Limb (tissue), 2 donors: Measurements from ENCODE around the gene DOCK2.

Experiments used
- DNase-seq, 2 donors: peaks; one replicate each; pipeline ENCODE4 v3.0.0-alpha.2; 2016; ENCODE audit errors: extremely low spot score in 2 of 2

Gene DOCK2

DNA sequence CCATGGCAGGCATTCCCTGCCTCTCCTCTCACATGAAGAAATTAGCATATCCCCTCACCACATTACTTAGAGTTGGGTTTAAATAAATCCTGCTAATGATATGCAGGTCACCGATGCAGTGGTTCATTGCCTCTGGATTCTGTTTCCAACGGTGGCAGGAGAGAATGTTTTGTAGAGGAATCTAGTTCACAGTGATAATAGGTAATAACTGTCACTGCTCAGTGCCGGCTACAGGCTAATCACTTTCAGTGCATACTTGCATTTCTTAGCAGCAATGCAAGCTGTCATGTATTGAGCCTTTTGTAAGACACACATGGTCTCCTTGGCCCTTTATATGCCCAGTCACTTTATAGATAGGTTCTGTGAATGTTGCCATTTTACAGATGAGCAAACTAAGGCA is 402.8 kb downstream of the DOCK2 start:
- DNase-seq: no peak

- peak; percentile 42 to 60 for DNase-seq
Measured at GRCh38 chr5:170046241-170046640, 409.2 kb downstream of the DOCK2 start.

GRCh38 chr5:170049713-170050112 is 412.6 kb downstream of the DOCK2 start:
- no peak for DNase-seq

DNA sequence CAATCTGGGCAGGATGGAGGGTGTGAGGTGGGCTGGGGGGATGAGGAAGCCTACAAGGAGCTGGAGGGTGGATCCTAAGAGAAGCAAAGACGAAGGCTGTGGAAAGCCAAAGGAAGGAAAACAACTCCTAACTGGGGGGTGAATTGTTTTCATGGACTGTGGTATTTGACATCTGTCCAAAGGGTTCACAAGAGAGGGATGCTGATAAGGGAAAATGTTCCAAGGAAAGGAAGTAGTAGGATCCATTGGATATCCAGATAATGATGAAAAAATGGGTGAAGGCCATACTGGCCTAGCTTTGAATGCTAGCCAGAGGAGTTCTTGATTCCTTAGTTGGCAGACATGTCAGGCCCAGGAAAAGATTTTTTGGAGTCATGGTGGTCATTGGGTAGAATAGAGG is 416.8 kb downstream of the DOCK2 start:
- DNase-seq: no peak

GRCh38 chr5:170055606-170056005 is 418.5 kb downstream of the DOCK2 start:
- DNase-seq: peak in 1 of 2 donors; percentile 4

DNA sequence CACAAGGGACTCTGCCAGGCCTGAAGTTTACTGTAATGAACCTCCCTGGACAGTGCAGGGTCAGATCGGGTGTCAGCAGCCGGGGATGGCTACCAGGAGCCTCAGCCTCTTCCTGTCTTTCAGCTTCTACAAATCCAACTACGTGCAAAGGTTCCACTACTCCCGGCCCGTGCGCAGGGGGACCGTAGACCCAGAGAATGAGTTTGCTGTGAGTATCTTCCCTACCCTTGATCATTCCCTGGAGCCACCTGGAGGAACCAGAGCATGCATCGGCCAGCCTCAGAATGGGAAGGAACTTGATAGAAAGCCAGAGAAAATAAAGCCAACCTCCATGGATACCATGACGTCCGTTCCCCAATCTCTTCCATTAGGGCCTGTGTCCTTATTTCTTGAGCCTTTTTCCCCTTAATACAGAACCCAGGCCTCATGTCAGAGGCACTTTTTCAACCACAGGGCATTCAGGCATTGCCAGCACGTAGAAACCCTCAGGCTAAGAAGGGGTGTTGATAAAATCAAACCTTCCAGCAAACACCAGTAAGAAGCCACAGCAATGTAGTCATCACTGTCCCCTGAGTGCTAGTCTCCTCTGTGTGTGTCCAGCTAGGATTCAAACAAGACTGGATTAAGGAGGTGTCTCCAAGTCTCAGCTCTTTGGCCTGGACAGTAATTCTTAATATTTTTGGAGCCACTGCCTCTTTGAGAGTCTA is 419.6 kb downstream of the DOCK2 start:
- DNase-seq: peak in 1 of 2 donors; percentile 18

DNA sequence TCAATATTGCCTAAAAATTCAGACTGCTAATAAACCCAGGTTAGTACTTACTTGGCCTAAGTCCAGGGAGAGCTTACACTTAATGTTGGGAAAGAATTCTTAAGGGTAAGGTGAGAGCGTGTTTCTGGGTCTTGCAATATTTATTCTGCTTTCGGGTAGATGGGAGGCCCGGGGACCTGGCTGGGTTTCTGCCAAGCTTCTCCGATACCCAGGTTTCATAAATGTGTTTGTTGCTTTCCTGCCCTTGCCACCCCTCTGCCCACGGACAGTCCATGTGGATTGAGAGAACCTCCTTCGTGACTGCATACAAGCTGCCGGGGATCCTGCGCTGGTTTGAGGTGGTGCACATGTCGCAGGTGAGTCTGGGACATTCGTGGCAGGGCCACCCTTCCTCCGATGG is 420.2 kb downstream of the DOCK2 start:
- peak; percentile 6 to 39 for DNase-seq

DNA sequence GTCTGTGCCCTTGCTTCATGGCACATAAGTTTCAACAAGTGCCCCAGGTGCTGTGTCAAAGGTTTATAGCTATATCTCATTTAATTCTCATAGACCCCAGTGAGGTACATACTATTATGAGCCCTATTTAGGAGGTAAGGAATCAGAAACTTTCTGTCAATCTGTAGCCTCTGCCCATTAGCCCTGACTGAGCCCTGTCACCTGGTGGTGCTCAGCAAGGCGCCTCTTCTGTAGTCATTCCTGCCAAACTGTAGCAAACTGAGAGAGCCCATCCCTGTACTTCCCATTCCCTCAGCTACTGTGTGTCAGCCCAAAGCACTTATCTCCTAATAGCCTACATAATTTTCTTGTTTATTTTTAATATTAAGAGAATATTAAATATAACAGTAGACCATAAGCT is 422.1 kb downstream of the DOCK2 start:
- no peak for DNase-seq

GRCh38 chr5:170067152-170067551 is 430.1 kb downstream of the DOCK2 start:
- peak in 1 of 2 donors; percentile 1 for DNase-seq

- peak in 1 of 2 donors; percentile 10 for DNase-seq
Measured at GRCh38 chr5:170067574-170068170, 430.6 kb downstream of the DOCK2 start.

DNA sequence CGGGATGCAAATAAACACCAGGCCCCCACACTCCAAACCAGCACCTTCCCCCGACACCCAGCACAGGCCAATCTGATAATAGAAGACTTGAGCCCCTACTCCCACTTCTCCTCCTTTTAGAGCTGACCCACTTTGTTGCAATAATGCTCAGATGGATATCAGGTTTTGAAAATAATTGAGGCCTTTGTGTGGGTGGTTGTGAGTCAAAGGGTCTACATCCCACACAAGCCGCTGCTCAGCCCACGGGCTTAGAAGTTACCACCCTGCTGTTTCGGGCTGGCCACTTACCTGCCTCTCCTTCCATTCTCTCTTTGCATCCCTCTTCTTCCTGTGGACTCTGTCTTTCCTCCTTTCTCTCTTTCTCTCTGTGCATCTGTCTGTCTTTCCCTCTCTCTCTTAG is 432.4 kb downstream of the DOCK2 start:
- DNase-seq: peak in 1 of 2 donors; percentile 3

GRCh38 chr5:170070556-170071412 is 433.7 kb downstream of the DOCK2 start:
- DNase-seq: peak; percentile 59 to 82

DNA sequence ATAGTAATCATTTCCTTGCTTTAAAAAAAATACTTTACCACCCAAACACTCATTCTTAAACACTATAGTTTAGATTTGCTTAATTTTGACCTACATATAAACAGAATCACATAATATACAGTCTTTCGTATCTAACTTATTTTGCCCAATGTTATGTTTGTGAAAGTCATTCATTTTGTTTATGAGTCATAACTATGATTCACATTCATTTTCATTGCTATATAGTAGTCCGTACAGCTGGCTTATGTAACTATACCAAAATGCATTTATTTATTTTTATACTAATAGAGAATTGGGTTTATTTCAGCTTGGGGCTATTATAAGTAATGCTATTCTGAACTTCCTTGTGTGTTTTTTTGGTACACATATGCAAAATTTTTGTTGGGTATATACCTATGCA is 434.7 kb downstream of the DOCK2 start:
- no peak for DNase-seq

- DNase-seq: peak; percentile 19 to 57
Measured at GRCh38 chr5:170075696-170076095, 438.6 kb downstream of the DOCK2 start.

GRCh38 chr5:170076211-170076610 is 439.1 kb downstream of the DOCK2 start:
- DNase-seq: no peak

GRCh38 chr5:170076739-170077138 is 439.7 kb downstream of the DOCK2 start:
- DNase-seq: no peak

DNA sequence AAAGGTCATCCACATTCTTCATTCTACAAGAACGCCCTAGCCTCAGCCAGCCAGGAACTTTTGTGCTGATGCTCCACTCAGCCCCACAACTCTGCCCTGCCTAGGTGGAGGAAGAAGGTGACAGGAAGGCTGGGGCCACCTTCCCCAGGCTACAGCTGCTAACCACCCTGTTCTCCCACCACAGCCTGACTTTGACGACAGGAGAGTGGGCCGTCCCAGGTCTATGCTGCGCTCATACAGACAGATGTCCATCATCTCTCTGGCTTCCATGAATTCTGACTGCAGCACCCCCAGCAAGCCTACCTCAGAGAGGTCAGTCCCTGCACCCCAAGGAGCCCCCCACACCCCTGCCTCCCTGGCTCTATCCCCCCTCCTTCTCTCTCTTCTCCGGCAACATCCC is 440.5 kb downstream of the DOCK2 start:
- DNase-seq: peak in 1 of 2 donors; percentile 6

DNA sequence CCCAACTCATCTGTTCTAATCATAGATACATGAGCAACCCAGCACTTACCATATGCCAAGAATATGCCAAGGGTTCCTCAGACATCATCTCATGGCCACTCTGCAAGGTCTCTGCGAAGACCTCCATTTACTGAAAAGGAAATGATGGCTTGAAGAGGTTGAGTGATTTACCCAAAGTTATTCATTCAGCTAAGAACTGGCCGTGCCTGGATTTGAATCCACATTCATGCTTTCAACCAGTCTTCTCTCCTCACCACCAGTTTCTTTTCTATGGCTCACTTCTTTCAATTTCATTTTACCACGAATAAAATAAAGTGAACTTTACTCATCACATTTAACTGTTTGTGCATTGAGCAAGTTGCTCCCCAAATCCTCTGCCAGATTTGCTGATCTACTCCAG is 441.4 kb downstream of the DOCK2 start:
- no peak for DNase-seq

DNA sequence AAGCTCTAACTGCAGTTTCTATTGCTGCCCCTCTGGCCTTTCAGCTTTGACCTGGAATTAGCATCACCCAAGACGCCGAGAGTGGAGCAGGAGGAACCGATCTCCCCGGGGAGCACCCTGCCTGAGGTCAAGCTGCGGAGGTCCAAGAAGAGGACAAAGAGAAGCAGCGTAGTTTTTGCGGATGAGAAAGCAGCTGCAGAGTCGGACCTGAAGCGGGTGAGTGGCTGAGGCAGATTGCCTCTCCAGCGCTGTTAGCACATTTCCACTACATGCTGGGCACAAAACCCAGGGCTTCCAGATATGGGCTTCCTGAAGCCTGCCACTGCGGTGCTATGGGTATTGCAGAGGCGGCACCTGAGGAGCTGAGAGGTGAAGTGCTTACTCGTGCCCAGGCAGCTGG is 441.9 kb downstream of the DOCK2 start:
- peak in 1 of 2 donors; percentile 23 for DNase-seq

GRCh38 chr5:170080217-170080616 is 443.1 kb downstream of the DOCK2 start:
- DNase-seq: peak in 1 of 2 donors; percentile 14

GRCh38 chr5:170080786-170081445 is 443.8 kb downstream of the DOCK2 start:
- DNase-seq: peak in 1 of 2 donors; percentile 16

DNA sequence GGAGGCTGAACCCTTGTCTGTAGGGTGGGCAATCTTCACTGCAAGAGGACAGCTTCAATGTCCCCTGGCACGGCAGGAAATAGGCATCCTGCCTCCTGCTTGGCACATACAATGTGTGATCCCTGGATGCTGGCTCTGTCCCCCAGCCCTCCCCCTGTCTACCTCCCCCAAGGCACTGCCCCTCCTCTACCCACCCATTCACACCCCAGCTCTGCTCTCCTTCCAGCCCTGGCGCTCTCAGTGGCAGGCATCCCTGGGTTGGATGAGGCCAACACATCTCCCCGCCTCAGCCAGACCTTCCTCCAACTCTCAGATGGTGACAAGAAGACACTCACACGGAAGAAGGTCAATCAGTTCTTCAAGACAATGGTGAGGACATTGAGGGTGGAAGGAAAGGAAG is 444.5 kb downstream of the DOCK2 start:
- peak in 1 of 2 donors; percentile 8 for DNase-seq
